HepG2 (cell line): ENCODE data around the gene ZBTB45.

ENCODE experiments used
- ARID2 ChIP-seq: sonication (generic); formaldehyde crosslinking; IDR thresholded peaks from 2 replicates; pipeline ENCODE4 v1.8.1; 2022; ENCODE audit warnings: mild to moderate bottlenecking, missing genetic modification reagents, borderline replicate concordance
- ARNT ChIP-seq: fragments of 450-650 bp; IDR thresholded peaks from 2 replicates; pipeline ENCODE4 v1.6.1; 2017
- FOSL1 ChIP-seq: sonication (generic); formaldehyde crosslinking; IDR thresholded peaks from 2 replicates; pipeline ENCODE4 v1.9.0; 2021; ENCODE audit warnings: missing genetic modification reagents, borderline replicate concordance
- JUNB ChIP-seq: sonication (generic); formaldehyde crosslinking; IDR thresholded peaks from 2 replicates; pipeline ENCODE4 v1.8.0; 2022; ENCODE audit warnings: missing genetic modification reagents, mild to moderate bottlenecking, borderline replicate concordance
- MAFK ChIP-seq, 2 experiments: IDR thresholded peaks in 1 of 2; conservative IDR thresholded peaks in 1 of 2; 2 replicates each; pipeline ENCODE4 v1.6.1; 2011; ENCODE audit warnings: improper control_type of control experiment in 2 of 2, low read length in 2 of 2
- MTF1 ChIP-seq: sonication (generic); formaldehyde crosslinking; IDR thresholded peaks from 2 replicates; pipeline ENCODE4 v1.5.0; 2020; ENCODE audit warnings: missing genetic modification reagents
- REL ChIP-seq: sonication (generic); formaldehyde crosslinking; conservative IDR thresholded peaks from 2 replicates; pipeline ENCODE4 v1.8.0; 2022; ENCODE audit warnings: mild to moderate bottlenecking, missing genetic modification reagents, moderate library complexity
- ZBTB7A ChIP-seq: sonication (generic); formaldehyde crosslinking; IDR thresholded peaks from 2 replicates; pipeline ENCODE4 v1.8.0; 2022; ENCODE audit warnings: mild to moderate bottlenecking, missing genetic modification reagents
- ZNF431 ChIP-seq: sonication (generic); formaldehyde crosslinking; IDR thresholded peaks from 2 replicates; pipeline ENCODE4 v1.9.0; 2022; ENCODE audit warnings: missing genetic modification reagents, low read depth, mild to moderate bottlenecking, borderline replicate concordance
- TF ChIP-seq, protein P1 (sequence below): sonication (generic); formaldehyde crosslinking; IDR thresholded peaks from 2 replicates; pipeline ENCODE4 v1.4.0; 2020; ENCODE audit warnings: low read depth, missing genetic modification reagents
- TF ChIP-seq, protein P2 (sequence below): sonication (generic); formaldehyde crosslinking; IDR thresholded peaks from 2 replicates; pipeline ENCODE4 v1.5.0; 2020; ENCODE audit warnings: mild to moderate bottlenecking, missing genetic modification reagents, moderate library complexity

DNA sequence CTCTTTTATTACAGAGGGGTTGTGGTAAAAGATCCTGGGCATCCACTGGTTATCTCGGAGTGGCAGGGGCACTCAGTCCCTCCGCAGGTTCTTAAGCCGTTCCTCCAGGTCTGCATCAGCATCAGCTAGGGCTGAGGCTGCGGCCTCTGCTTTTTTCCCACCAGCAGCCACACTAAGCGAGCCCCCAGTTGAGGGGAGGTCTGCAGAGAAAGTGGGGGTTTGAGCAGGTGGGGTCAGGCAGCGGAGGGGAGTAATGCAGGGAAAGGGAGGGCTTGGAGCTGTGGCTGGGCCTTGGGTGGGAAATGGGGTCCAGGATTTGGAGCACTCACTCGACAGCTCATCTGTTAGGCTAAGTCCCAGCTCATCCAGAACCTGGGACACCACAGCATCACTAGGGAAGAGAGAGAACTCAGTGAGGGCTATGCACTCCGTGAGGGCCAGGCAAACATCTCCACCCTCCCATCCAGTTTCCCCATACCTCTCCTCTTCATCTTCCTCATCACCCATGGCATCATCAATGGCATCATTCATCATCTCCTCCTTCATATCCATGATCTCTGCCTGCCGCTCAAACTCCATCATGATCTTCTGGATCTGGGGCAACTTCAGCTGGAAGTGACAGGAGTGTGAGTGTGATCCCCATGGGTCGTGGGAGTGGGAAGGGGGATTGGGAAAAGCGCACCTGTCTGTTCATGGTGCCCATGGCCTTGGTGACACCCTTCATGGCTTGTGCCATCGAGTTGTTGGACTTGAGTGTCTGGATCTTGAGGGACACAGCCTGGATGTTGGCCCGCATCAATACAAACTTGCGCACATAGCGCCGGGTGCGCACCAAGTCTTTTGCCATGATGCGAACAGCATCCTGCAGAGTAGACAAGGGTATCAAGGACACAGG lies 32.2 kb upstream of the ZBTB45 start:
- TF ChIP-seq ZBTB7A: no peak
- no peak for TF ChIP-seq MTF1 (CRISPR knock-in tag)
- TF ChIP-seq, protein P1, sequence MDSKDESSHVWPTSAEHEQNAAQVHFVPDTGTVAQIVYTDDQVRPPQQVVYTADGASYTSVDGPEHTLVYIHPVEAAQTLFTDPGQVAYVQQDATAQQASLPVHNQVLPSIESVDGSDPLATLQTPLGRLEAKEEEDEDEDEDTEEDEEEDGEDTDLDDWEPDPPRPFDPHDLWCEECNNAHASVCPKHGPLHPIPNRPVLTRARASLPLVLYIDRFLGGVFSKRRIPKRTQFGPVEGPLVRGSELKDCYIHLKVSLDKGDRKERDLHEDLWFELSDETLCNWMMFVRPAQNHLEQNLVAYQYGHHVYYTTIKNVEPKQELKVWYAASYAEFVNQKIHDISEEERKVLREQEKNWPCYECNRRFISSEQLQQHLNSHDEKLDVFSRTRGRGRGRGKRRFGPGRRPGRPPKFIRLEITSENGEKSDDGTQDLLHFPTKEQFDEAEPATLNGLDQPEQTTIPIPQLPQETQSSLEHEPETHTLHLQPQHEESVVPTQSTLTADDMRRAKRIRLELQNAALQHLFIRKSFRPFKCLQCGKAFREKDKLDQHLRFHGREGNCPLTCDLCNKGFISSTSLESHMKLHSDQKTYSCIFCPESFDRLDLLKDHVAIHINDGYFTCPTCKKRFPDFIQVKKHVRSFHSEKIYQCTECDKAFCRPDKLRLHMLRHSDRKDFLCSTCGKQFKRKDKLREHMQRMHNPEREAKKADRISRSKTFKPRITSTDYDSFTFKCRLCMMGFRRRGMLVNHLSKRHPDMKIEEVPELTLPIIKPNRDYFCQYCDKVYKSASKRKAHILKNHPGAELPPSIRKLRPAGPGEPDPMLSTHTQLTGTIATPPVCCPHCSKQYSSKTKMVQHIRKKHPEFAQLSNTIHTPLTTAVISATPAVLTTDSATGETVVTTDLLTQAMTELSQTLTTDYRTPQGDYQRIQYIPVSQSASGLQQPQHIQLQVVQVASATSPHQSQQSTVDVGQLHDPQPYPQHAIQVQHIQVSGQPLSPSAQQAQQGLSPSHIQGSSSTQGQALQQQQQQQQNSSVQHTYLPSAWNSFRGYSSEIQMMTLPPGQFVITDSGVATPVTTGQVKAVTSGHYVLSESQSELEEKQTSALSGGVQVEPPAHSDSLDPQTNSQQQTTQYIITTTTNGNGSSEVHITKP (CRISPR knock-in tag): no peak
- TF ChIP-seq, protein P2, sequence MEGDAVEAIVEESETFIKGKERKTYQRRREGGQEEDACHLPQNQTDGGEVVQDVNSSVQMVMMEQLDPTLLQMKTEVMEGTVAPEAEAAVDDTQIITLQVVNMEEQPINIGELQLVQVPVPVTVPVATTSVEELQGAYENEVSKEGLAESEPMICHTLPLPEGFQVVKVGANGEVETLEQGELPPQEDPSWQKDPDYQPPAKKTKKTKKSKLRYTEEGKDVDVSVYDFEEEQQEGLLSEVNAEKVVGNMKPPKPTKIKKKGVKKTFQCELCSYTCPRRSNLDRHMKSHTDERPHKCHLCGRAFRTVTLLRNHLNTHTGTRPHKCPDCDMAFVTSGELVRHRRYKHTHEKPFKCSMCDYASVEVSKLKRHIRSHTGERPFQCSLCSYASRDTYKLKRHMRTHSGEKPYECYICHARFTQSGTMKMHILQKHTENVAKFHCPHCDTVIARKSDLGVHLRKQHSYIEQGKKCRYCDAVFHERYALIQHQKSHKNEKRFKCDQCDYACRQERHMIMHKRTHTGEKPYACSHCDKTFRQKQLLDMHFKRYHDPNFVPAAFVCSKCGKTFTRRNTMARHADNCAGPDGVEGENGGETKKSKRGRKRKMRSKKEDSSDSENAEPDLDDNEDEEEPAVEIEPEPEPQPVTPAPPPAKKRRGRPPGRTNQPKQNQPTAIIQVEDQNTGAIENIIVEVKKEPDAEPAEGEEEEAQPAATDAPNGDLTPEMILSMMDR (CRISPR knock-in tag): no peak
- TF ChIP-seq ARID2 (CRISPR knock-in tag): no peak
- no peak for TF ChIP-seq FOSL1
- TF ChIP-seq MAFK (conservative IDR thresholded peaks at IDR 0.05 in 1 of 2, IDR thresholded peaks at IDR 0.05 in 1 of 2; ENCODE audit: low read length in 2 of 2): no peak
- no peak for TF ChIP-seq ZNF431
- no peak for TF ChIP-seq ARNT
- TF ChIP-seq REL (CRISPR knock-in tag): no peak
- TF ChIP-seq JUNB (CRISPR knock-in tag): no peak
